Karpas-422 (cell line): Measurements from ENCODE around the gene PREX1. TPM values are rescaled to one million over a fixed set of nuclear protein-coding genes. Genes with fewer than 3 reads are reported as not detected.

Experiments
- DNase-seq: peaks from one replicate; pipeline ENCODE4 v3.0.0-alpha.2; 2015
- H2AFZ ChIP-seq: fragments of 200-600 bp; sonication (generic); 2 replicates; pipeline ENCODE4 v1.6.1; 2014; ENCODE audit warnings: antibody characterized with exemption, low read length, mixed read lengths
- H3K27ac ChIP-seq: fragments of 200-600 bp; sonication (generic); 2 replicates; pipeline ENCODE4 v1.5.1; 2014; ENCODE audit warnings: mild to moderate bottlenecking, low read length, moderate library complexity
- H3K27me3 ChIP-seq: fragments of 200-600 bp; sonication (generic); 2 replicates; pipeline ENCODE4 v1.6.1; 2014; ENCODE audit warnings: low read length, mixed read lengths
- H3K36me3 ChIP-seq: fragments of 200-600 bp; sonication (generic); 2 replicates; pipeline ENCODE4 v1.6.1; 2014; ENCODE audit warnings: low read length, mixed read lengths; ENCODE audit not compliant: insufficient read depth
- H3K4me1 ChIP-seq: fragments of 200-600 bp; sonication (generic); 2 replicates; pipeline ENCODE4 v1.6.1; 2014; ENCODE audit warnings: mild to moderate bottlenecking, low read length, mixed read lengths
- H3K4me2 ChIP-seq: fragments of 200-600 bp; sonication (generic); 2 replicates; pipeline ENCODE4 v1.6.1; 2014; ENCODE audit warnings: low read length, low read depth, mild to moderate bottlenecking; ENCODE audit not compliant: poor library complexity, severe bottlenecking
- H3K4me3 ChIP-seq: fragments of 200-600 bp; sonication (generic); 2 replicates; pipeline ENCODE4 v1.5.1; 2014; ENCODE audit warnings: mild to moderate bottlenecking, antibody characterized with exemption, low read length, mixed read lengths
- H3K79me2 ChIP-seq: fragments of 200-600 bp; sonication (generic); 2 replicates; pipeline ENCODE4 v1.6.1; 2014; ENCODE audit warnings: mild to moderate bottlenecking, low read length, mixed read lengths
- H3K9ac ChIP-seq: fragments of 200-600 bp; sonication (generic); 2 replicates; pipeline ENCODE4 v1.6.0; 2014; ENCODE audit warnings: low read length
- H3K9me2 ChIP-seq: fragments of 200-600 bp; sonication (generic), shearing (Covaris generic); replicated peaks from 2 replicates; pipeline ENCODE4 v1.6.0; 2014; ENCODE audit warnings: mild to moderate bottlenecking, low read length, moderate library complexity; ENCODE audit not compliant: insufficient read depth
- H3K9me3 ChIP-seq: fragments of 300-700, 200-600 bp; sonication (generic); 2 replicates; pipeline ENCODE4 v1.6.1; 2014; ENCODE audit warnings: low read length, mixed read lengths
- H4K20me1 ChIP-seq: fragments of 200-600 bp; sonication (generic); 2 replicates; pipeline ENCODE4 v1.6.1; 2014; ENCODE audit warnings: mild to moderate bottlenecking, antibody characterized with exemption, low read length, low read depth; ENCODE audit not compliant: insufficient read depth
- total RNA-seq: library from RNA; depleted of rRNA; stranded (reverse); fragments of >200 nt; shearing (Covaris generic); gene quantifications from 2 replicates; pipeline ENCODE4 v1.2.3, GENCODE V29; 2014; ENCODE audit warnings: low replicate concordance

The PREX1 gene
- total RNA-seq, 1 experiment from 2014 or later = not detected

DNA sequence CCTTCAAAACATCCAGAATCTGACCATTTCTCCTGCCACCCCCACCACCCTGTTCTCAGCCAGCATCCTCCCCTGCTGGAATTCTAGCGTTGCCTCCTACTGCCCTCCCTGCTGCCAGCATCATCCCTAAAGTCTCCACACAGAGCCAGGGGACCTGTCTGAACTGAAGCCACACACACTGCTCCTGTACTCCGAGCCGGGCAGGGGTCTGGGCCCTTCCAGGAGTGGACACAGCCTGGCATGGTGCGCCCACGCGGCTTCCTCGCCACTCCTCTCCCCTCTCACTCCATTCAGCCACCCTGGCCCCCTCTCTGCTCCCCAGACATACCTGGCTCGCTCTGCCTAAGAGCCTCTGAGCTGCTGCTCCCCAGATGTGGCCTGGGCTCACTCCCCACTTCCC is 155.5 kb downstream of the PREX1 start:
- Histone ChIP-seq H2AFZ (no peak overlapping the region), H4K20me1 (no peaks in the 10 kb centered on the region), H3K79me2 (no peaks in the 10 kb centered on the region), H3K4me2 (no peak overlapping the region), H3K9me2 (no peaks in the 10 kb centered on the region), H3K27ac (no peak overlapping the region), H3K4me3 (no peak overlapping the region), H3K4me1 (no peaks in the 10 kb centered on the region), H3K36me3 (no peaks in the 10 kb centered on the region), H3K9ac (no peak overlapping the region), H3K9me3 (no peaks in the 10 kb centered on the region), H3K27me3 (no peaks in the 10 kb centered on the region)
- DNase-seq = no peak

- DNase-seq = no peak
- Histone ChIP-seq H2AFZ (no peak overlapping the region), H3K9me3 (no peaks in the 10 kb centered on the region), H3K27me3 (no peaks in the 10 kb centered on the region), H3K36me3 (no peaks in the 10 kb centered on the region), H3K4me2 (no peak overlapping the region), H3K79me2 (no peaks in the 10 kb centered on the region), H3K4me1 (no peaks in the 10 kb centered on the region), H3K4me3 (no peak overlapping the region), H3K9ac (no peak overlapping the region), H3K27ac (no peak overlapping the region), H4K20me1 (no peaks in the 10 kb centered on the region), H3K9me2 (no peaks in the 10 kb centered on the region)
Measured at GRCh38 chr20:48671141-48671540, 156.7 kb downstream of the PREX1 start.

GRCh38 chr20:48669946-48670605 is 157.7 kb downstream of the PREX1 start:
- Histone ChIP-seq H3K27me3 (no peaks in the 10 kb centered on the region), H3K9me2 (no peaks in the 10 kb centered on the region), H3K9ac (no peak overlapping the region), H2AFZ (no peak overlapping the region), H3K9me3 (no peaks in the 10 kb centered on the region), H3K36me3 (no peaks in the 10 kb centered on the region), H3K27ac (no peak overlapping the region), H3K79me2 (no peaks in the 10 kb centered on the region), H3K4me3 (no peak overlapping the region), H4K20me1 (no peaks in the 10 kb centered on the region), H3K4me1 (no peaks in the 10 kb centered on the region), H3K4me2 (no peak overlapping the region)
- no peak for DNase-seq

GRCh38 chr20:48668451-48668946 is 159.3 kb downstream of the PREX1 start:
- Histone ChIP-seq H3K36me3 (no peaks in the 10 kb centered on the region), H3K4me3 (no peak overlapping the region), H3K27ac (no peak overlapping the region), H3K4me2 (no peak overlapping the region), H3K79me2 (no peaks in the 10 kb centered on the region), H3K4me1 (no peaks in the 10 kb centered on the region), H4K20me1 (no peaks in the 10 kb centered on the region), H2AFZ (no peak overlapping the region), H3K9me3 (no peaks in the 10 kb centered on the region), H3K27me3 (no peaks in the 10 kb centered on the region), H3K9ac (no peak overlapping the region), H3K9me2 (no peaks in the 10 kb centered on the region)
- no peak for DNase-seq

- Histone ChIP-seq H3K4me2 (no peak overlapping the region), H3K27me3 (no peaks in the 10 kb centered on the region), H3K9ac (no peak overlapping the region), H3K9me2 (no peaks in the 10 kb centered on the region), H3K27ac (no peak overlapping the region), H4K20me1 (no peaks in the 10 kb centered on the region), H3K4me3 (no peak overlapping the region), H3K4me1 (no peaks in the 10 kb centered on the region), H3K36me3 (no peaks in the 10 kb centered on the region), H3K79me2 (no peaks in the 10 kb centered on the region), H2AFZ (no peak overlapping the region), H3K9me3 (no peaks in the 10 kb centered on the region)
- DNase-seq = no peak
Measured at GRCh38 chr20:48667889-48668413, 159.8 kb downstream of the PREX1 start.

DNA sequence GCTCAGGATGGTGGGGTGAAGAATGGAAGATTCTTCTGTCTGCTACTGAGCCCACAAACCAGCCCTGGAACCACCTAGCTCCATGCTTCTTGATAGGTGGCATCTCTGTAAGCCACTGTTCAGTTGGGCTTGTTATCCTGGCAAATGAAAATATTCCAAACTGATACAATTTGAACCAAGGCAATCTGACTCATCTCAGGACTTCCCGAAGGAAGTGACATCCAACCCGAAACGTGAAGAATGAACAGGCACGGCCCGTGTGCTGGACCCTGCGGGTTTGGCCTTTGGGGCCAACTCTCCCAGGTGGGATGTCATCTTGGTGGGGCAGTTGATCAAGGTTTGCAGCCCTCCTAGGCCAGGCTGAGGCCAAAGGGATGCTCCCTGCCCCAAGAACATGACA is 160.3 kb downstream of the PREX1 start:
- no peak overlapping the region for H3K4me2 ChIP-seq
- no peak for DNase-seq
- H3K9me2 ChIP-seq = no peaks in the 10 kb centered on the region
- no peaks in the 10 kb centered on the region for H3K27me3 ChIP-seq
- no peaks in the 10 kb centered on the region for H3K4me1 ChIP-seq
- no peaks in the 10 kb centered on the region for H3K36me3 ChIP-seq
- no peaks in the 10 kb centered on the region for H4K20me1 ChIP-seq
- H3K9ac ChIP-seq = no peak overlapping the region
- no peaks in the 10 kb centered on the region for H3K9me3 ChIP-seq
- no peak overlapping the region for H3K27ac ChIP-seq
- H3K79me2 ChIP-seq = no peaks in the 10 kb centered on the region
- no peak overlapping the region for H2AFZ ChIP-seq
- no peak overlapping the region for H3K4me3 ChIP-seq

GRCh38 chr20:48665785-48666184 is 162.0 kb downstream of the PREX1 start:
- no peaks in the 10 kb centered on the region for H3K4me1 ChIP-seq
- no peaks in the 10 kb centered on the region for H3K27me3 ChIP-seq
- H3K36me3 ChIP-seq = no peaks in the 10 kb centered on the region
- DNase-seq = no peak
- no peak overlapping the region for H3K27ac ChIP-seq
- H3K4me3 ChIP-seq = no peak overlapping the region
- no peaks in the 10 kb centered on the region for H4K20me1 ChIP-seq
- no peaks in the 10 kb centered on the region for H3K79me2 ChIP-seq
- H3K9me3 ChIP-seq = no peaks in the 10 kb centered on the region
- H3K4me2 ChIP-seq = no peak overlapping the region
- H2AFZ ChIP-seq = no peak overlapping the region
- no peak overlapping the region for H3K9ac ChIP-seq
- H3K9me2 ChIP-seq = no peaks in the 10 kb centered on the region

GRCh38 chr20:48662711-48663110 is 165.1 kb downstream of the PREX1 start:
- Histone ChIP-seq H3K9ac (no peak overlapping the region), H3K36me3 (no peaks in the 10 kb centered on the region), H3K4me1 (no peaks in the 10 kb centered on the region), H3K79me2 (no peaks in the 10 kb centered on the region), H3K9me2 (no peaks in the 10 kb centered on the region), H3K4me2 (no peak overlapping the region), H3K9me3 (no peaks in the 10 kb centered on the region), H4K20me1 (no peaks in the 10 kb centered on the region; the same call in 1 of the 2 replicates), H2AFZ (no peak overlapping the region), H3K27me3 (no peaks in the 10 kb centered on the region), H3K4me3 (no peak overlapping the region), H3K27ac (no peak overlapping the region)
- no peak for DNase-seq
